ENCODE data around the gene TMEM47. TPM values are rescaled to one million over a fixed set of nuclear protein-coding genes. Genes with fewer than 3 reads are reported as not detected.

The TMEM47 gene
- total RNA-seq (1 to 10 TPM; 2.2 to 4.0 (median 3.7) TPM), polyA plus RNA-seq (1 to 10 TPM; 2.2 to 3.2 TPM)

GRCh38 chrX:34656842-34657725 is at the start of gene TMEM47:
TMEM47 (minus strand) TSS chrX:34657285; CDS start chrX:34657029, 256 bp downstream.
- intact Hi-C loops (cut with DNase I) = no loop called here
- Histone ChIP-seq H3K27me3 (peaks cover 0 to 11% (median 0%) of the 10 kb centered on the region in 4 donors), H3K9me3 (no peaks in the 10 kb centered on the region), H3K27ac (peak within 1 kb of the TSS in 1 of 4 donors; percentile 1), H3K4me3 (peak within 1 kb of the TSS; percentile 33 to 56 (median 48)), H3K4me1 (no peaks in the 10 kb centered on the region), H3K36me3 (no peaks in the 10 kb centered on the region)
- ATAC-seq = peak; percentile 96 to 99 (median 97)
- TF ChIP-seq CTCF (IDR thresholded peaks at IDR 0.05) = no peak
- DNase-seq = peak; percentile 69 to 84 (median 78)
- WGBS, 2 donors = 1 to 25% methylated on average over 66 to 100 of the region's 100 CpGs
- no peak for FAIRE-seq

- intact Hi-C loops (cut with DNase I) = no loop called here
- no peak overlapping the region for H3K4me3 ChIP-seq
- no peaks in the 10 kb centered on the region for H3K4me1 ChIP-seq
- ATAC-seq = no peak
- H3K9me3 ChIP-seq = no peaks in the 10 kb centered on the region
- WGBS, 2 donors = 21 to 42% methylated on average over 2 of the region's 2 CpGs
- H3K27ac ChIP-seq = no peak overlapping the region
- no peak for TF ChIP-seq CTCF (IDR thresholded peaks at IDR 0.05)
- FAIRE-seq = no peak
- DNase-seq = no peak
- H3K36me3 ChIP-seq = no peaks in the 10 kb centered on the region
- no peaks in the 10 kb centered on the region for H3K27me3 ChIP-seq
These were observed 30.0 kb upstream of the TMEM47 start for GRCh38 chrX:34687095-34687494.

GRCh38 chrX:34659575-34659974 is 2.5 kb upstream of the TMEM47 start:
- intact Hi-C loops (cut with DNase I) = no loop called here
- Histone ChIP-seq H3K4me1 (no peaks in the 10 kb centered on the region), H3K9me3 (no peaks in the 10 kb centered on the region), H3K4me3 (no peak overlapping the region), H3K27me3 (peaks cover 0 to 11% (median 0%) of the 10 kb centered on the region in 4 donors), H3K36me3 (no peaks in the 10 kb centered on the region), H3K27ac (no peak overlapping the region)
- no peak for DNase-seq
- no peak for TF ChIP-seq CTCF (IDR thresholded peaks at IDR 0.05)
- no peak for FAIRE-seq
- ATAC-seq = no peak
- WGBS, 2 donors = 62 to 90% methylated on average over 1 of the region's 1 CpG

- FAIRE-seq = no peak
- WGBS, 2 donors = 60 to 72% methylated on average over 4 of the region's 4 CpGs
- no peak for ATAC-seq
These were observed 1.2 kb upstream of the TMEM47 start for GRCh38 chrX:34658326-34658725.

More at GRCh38 chrX:34658326-34658725, 1.2 kb upstream of the TMEM47 start:
- H3K4me1 ChIP-seq = no peaks in the 10 kb centered on the region
- DNase-seq = no peak
- no peak overlapping the region for H3K4me3 ChIP-seq
- H3K27ac ChIP-seq = no peak overlapping the region
- intact Hi-C loops (cut with DNase I) = no loop called here
- H3K9me3 ChIP-seq = no peaks in the 10 kb centered on the region
- H3K36me3 ChIP-seq = no peaks in the 10 kb centered on the region
- no peak for TF ChIP-seq CTCF (IDR thresholded peaks at IDR 0.05)
- peaks cover 0 to 11% (median 0%) of the 10 kb centered on the region in 4 donors for H3K27me3 ChIP-seq

Measured in pancreas (tissue), 10 donors.